ENCODE results near the gene ITPR3. TPM values are rescaled to one million over a fixed set of nuclear protein-coding genes. Genes with fewer than 3 reads are reported as not detected.

Gene ITPR3
- polyA plus RNA-seq (ENCODE audit: insufficient read length in 3 of 3), result 1 to 10 TPM; 7.5 to 8.1 (median 7.6) TPM

GRCh38 chr6:33620856-33621710 is at the start of gene ITPR3:
TSS of gene ITPR3 (plus strand) at chr6:33621322. CDS start at chr6:33621603, 281 bp downstream.
- DNase-seq (ENCODE audit: low read depth in 3 of 3, low spot score in 2 of 3), result no peak

GRCh38 chr6:33571637-33572316 is 49.3 kb upstream of the ITPR3 start:
- no peak for DNase-seq (ENCODE audit: low read depth in 3 of 3, low spot score in 2 of 3)

GRCh38 chr6:33575211-33575610 is 45.9 kb upstream of the ITPR3 start:
- no peak for DNase-seq (ENCODE audit: low read depth in 3 of 3, low spot score in 2 of 3)

- DNase-seq (ENCODE audit: low read depth in 3 of 3, low spot score in 2 of 3), result no peak
Measured at GRCh38 chr6:33576668-33577067, 44.5 kb upstream of the ITPR3 start.

- no peak for DNase-seq (ENCODE audit: low read depth in 3 of 3, low spot score in 2 of 3)
Measured at GRCh38 chr6:33577106-33577535, 44.0 kb upstream of the ITPR3 start.

- no peak for DNase-seq (ENCODE audit: low read depth in 3 of 3, low spot score in 2 of 3)
Measured at GRCh38 chr6:33577718-33578117, 43.4 kb upstream of the ITPR3 start.

- DNase-seq (ENCODE audit: low read depth in 3 of 3, low spot score in 2 of 3), result no peak
Measured at GRCh38 chr6:33578164-33578563, 43.0 kb upstream of the ITPR3 start.

GRCh38 chr6:33578588-33579011 is 42.5 kb upstream of the ITPR3 start:
- DNase-seq (ENCODE audit: low read depth in 3 of 3, low spot score in 2 of 3), result no peak

GRCh38 chr6:33579828-33580714 is 41.1 kb upstream of the ITPR3 start, which contains the start of gene BAK1:
TSS of gene BAK1 (minus strand) at chr6:33580276. CDS start at chr6:33577604, 2,672 bp downstream.
- DNase-seq (ENCODE audit: low read depth in 3 of 3, low spot score in 2 of 3), result peak in 1 of 3 donors; percentile 83

- no peak for DNase-seq (ENCODE audit: low read depth in 3 of 3, low spot score in 2 of 3)
Measured at GRCh38 chr6:33581186-33581585, 39.9 kb upstream of the ITPR3 start.

- no peak for DNase-seq (ENCODE audit: low read depth in 3 of 3, low spot score in 2 of 3)
Measured at GRCh38 chr6:33583591-33584155, 37.4 kb upstream of the ITPR3 start.

- DNase-seq (ENCODE audit: low read depth in 3 of 3, low spot score in 2 of 3), result no peak
Measured at GRCh38 chr6:33584700-33585402, 36.3 kb upstream of the ITPR3 start.

GRCh38 chr6:33585403-33586107 is 35.6 kb upstream of the ITPR3 start:
- no peak for DNase-seq (ENCODE audit: low read depth in 3 of 3, low spot score in 2 of 3)

- DNase-seq (ENCODE audit: low read depth in 3 of 3, low spot score in 2 of 3), result no peak
Measured at GRCh38 chr6:33586108-33586640, 34.9 kb upstream of the ITPR3 start.

GRCh38 chr6:33587529-33587928 is 33.6 kb upstream of the ITPR3 start:
- no peak for DNase-seq (ENCODE audit: low read depth in 3 of 3, low spot score in 2 of 3)

- DNase-seq (ENCODE audit: low read depth in 3 of 3, low spot score in 2 of 3), result no peak
Measured at GRCh38 chr6:33588894-33589293, 32.2 kb upstream of the ITPR3 start.

- DNase-seq (ENCODE audit: low read depth in 3 of 3, low spot score in 2 of 3), result no peak
Measured at GRCh38 chr6:33589392-33589730, 31.8 kb upstream of the ITPR3 start.

GRCh38 chr6:33589731-33590530 is 31.2 kb upstream of the ITPR3 start:
- DNase-seq (ENCODE audit: low read depth in 3 of 3, low spot score in 2 of 3), result no peak
